Stimulated activated CD4-positive, alpha-beta T cell treated with anti-CD3 and anti-CD28 coated beads, Interleukin-4, amount 100 ng/mL, for 4 hours (primary cell): Measurements from ENCODE around the gene TRAF6.
A peak's percentile ranks its signal among the peaks of the same experiment; 100 is the strongest.
"Not testable (repeated sequence)": the region's sequence is repeated elsewhere in the genome, so short reads cannot be mapped to it uniquely, and the experiment has no call there.

ENCODE experiments used
- DNase-seq, 2 experiments: peaks; one replicate each; pipeline ENCODE4 v3.0.0-alpha.2; 2020

The TRAF6 gene, protein sequence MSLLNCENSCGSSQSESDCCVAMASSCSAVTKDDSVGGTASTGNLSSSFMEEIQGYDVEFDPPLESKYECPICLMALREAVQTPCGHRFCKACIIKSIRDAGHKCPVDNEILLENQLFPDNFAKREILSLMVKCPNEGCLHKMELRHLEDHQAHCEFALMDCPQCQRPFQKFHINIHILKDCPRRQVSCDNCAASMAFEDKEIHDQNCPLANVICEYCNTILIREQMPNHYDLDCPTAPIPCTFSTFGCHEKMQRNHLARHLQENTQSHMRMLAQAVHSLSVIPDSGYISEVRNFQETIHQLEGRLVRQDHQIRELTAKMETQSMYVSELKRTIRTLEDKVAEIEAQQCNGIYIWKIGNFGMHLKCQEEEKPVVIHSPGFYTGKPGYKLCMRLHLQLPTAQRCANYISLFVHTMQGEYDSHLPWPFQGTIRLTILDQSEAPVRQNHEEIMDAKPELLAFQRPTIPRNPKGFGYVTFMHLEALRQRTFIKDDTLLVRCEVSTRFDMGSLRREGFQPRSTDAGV

DNA sequence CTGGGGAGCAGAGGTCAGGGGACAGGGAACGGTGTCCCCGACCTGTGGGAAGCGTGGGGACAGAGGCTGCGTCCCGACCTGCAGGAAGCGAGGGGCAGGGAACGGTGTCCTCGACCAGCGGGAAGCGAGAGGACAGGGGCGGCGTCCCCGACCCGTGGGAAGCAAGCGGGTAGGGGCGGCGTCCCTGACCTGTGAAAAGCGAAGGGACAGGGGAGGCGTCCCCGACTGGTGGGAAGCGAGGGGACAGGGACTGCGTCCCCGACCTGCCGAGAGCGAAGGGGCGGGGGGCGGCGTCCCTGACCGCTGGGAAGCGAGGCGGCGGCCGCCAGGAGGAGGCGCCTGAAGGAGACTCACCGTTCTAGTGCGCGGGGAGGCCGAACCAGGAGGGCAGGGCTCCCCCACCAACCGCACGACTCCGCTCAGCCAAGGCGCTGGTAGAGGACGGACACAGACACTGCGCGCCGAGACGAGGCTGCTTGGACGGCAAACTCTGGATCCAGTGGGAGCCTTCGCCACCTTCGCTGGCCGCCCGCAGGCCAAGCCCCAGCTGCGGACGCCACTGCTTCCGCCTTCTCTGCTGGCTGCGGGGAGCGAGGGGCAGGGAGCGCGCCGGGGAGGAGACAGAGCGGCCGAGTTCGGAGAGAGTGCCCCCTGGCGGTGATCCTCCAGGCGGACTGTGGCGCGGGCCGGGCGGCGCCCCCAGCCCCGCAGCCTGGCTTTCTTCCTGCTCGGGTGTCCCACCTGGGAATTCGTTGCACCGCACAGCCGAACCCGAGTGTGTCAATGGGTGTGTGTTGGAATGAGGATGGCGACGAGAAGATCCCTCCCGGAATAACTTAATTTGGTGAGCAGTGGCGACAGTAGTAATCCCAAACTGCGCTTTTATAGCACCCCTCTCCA lies at the start of gene TRAF6:
TRAF6 (minus strand) TSS at position 579 of the 900 bp plus-strand sequence. CDS start 8,757 bp downstream, outside the sequence.
- peak; percentile 79 to 92 for DNase-seq

DNA sequence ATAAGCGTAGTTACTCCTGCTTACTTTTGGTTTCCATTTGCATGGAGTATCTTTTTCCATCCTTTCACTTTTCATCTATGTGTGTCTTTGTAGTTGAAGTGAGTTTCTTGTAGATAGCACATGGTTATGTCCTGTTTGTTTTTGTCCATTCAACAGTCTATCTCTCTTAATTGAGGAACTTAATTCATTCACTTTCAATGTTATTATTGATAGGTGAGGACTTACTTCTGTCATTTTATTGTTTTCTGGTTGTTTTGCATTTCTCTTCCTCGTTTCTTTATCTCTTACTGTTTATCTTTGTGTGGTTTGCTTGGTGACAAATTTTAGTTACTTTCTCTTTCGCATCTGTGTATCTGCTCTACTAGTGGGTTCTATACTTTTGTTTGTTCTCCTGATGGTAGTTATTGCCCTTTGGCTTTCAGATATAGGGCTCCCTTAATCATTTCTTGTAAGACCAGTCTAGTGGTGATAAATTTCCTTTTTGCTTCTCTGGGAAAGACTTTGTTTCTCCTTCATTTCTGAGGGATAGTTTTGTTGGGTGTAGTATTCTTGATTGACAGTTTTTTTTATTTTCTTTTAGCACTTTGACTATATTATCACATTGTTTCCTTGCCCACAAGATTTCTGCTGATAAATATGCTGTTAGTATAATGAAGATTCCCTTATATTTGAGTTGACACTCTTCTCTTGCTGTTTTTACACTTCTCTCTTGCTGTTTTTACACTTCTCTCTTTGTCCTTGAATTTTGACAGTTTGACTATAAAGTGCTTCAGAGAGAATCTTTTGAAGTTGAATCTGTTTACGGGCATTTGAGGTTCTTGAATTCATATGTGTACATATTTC lies 48.7 kb upstream of the TRAF6 start:
- DNase-seq = no peak

DNA sequence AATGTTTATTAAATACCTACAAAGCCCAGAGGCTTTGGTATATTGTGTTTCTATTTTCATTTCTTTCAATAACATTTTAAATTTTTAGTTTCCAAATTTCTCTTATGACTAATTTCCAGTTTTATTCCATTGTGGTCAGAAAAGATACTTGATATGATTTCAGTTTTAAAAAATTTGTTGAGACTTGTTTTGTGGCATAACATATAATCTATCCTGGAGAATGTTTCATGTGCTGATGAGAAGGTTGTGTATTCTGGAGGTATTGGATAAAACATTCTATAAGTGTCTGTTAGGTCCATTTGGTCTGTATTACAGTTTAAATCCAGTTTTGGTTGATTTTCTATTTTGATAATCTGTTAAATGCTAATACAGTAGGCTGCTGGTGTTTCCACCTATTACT lies 47.9 kb upstream of the TRAF6 start:
- DNase-seq = no peak

DNA sequence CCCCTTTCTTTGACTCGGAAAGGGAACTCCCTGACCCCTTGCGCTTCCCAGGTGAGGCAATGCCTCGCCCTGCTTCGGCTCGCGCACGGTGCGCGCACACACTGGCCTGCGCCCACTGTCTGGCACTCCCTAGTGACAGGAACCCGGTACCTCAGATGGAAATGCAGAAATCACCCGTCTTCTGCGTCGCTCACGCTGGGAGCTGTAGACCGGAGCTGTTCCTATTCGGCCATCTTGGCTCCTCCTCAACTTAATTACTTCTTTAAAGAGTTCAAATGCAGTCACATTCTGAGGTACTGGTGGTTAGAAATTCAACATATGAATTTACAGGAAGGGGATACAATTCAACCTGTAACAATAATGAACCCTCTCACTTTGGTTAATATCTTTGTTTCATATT lies 47.3 kb upstream of the TRAF6 start:
- not testable (repeated sequence) for DNase-seq

DNA sequence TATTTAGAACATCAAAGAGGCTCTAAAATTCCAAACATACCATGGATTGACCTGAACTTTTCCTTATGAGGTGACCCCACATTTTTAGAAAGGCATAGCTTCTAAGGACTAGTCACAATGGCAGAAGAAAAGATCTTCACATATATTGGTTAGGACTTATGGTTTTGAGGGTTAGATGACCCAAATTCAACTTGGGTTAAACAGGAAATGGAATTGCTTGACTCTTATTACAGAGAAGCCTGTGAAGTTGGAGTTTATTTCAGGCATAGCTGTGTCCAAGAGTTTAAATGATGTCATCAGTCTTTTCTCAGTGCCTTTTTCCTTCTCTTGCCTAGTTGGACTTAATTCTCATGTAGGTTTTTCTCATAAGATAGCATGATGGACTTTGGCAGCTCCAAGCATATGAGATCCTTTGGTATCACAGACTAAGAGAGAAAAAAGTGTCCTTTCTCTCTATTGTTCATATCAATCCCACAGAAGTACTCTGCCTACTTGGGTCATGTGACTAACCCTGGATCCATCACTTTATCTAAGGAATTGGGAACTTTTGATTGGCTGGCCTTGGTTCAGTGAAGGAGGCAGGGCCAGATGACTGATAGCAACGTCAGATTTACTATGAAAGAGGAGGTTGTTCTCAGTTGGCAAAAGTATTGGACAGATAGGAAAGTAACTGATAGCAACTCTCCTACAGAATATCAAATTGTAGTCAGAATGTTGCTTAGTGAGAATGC lies 40.5 kb upstream of the TRAF6 start:
- DNase-seq = no peak

DNA sequence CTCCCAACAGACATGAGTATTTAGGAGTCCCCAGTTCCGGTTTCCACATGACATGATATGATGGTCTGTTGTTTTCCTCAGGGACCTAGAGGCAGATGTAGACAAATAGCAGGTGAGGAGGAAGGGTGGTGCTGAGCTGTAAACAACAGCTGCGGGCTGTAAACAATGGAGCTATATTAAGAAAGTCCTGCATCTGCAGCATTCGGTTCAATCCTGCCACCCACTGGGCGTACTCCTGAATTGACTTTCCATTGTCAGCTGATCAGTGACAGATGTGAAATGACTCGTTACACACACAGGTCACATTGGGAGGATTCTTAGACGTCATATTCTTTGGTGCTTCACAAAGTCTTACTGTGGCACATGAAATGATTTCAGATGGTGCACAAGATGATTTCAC lies 30.9 kb upstream of the TRAF6 start:
- DNase-seq = no peak

DNA sequence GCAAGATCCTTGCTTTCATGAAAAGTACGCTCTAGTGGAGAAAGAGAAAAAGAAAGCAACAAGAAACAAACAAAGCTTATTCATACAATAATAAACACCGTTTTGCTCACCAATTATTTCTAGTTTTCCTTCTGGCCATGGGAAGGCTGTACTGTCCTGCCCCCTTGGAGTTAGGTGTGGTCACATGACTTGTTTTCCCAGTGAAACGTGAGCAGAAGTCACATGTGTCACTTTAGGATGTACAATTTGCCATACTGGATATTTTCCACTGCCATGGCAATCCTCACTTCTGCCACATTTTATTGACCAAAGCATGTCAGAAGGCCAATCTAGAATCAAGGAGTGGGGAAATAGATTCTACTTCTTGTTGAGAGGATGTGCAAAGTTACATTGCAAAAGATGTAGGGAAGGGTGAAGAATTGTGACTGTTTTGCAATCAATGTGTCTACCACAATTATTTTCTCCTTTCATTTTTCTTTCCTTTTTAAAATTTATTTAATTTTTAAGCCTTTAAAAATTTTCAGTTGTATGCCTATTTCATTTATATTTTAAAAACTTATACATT lies 24.3 kb upstream of the TRAF6 start:
- no peak for DNase-seq

DNA sequence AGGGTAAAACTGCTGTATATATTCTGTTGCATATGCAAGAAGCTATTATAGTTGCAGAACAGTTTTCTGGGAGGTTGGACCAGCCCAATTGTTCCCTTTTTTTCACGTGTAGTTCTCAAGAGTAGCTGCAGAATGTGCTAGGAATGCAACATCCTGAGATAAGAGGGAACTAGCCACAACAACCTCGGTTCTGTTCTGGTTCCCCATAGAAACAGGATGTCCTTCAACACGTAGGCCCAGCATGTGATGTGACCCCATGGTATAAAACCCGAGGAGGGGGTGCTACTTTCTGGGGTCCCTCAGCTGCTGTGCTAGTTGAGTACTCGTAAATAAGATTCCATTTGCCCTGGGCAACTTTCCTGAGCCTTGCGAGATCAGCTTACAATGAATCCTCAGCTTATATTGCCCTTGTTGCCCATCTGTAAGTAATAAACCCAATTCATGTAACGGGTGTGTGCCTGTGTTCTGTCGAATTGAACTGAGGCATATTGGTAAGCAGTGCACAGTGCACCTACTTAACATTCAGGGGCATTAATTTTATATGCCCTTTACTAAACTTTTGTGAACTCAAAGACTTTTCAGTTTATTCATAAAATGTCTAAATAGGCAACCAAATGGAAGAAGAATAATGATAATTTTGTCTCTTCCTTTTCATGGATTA lies 23.0 kb upstream of the TRAF6 start:
- no peak for DNase-seq

DNA sequence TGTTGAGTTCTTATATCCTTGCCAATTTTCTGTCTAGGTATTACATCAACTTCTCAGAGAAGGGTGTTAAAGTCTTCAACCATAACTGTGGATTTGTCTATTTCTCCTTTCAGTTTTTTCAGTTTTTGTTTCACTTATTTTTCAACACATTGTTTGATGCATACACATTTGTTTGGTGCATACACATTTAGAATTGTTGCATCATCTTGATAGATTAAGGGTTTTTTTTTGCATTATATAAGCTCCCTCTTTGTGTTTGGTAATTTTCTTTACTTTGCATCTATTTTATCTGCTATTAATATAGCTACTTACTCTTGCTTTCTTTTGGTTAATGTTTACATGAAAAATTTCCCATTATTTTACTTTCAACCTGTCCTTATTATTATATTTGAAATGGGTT lies 20.8 kb upstream of the TRAF6 start:
- DNase-seq = no peak

DNA sequence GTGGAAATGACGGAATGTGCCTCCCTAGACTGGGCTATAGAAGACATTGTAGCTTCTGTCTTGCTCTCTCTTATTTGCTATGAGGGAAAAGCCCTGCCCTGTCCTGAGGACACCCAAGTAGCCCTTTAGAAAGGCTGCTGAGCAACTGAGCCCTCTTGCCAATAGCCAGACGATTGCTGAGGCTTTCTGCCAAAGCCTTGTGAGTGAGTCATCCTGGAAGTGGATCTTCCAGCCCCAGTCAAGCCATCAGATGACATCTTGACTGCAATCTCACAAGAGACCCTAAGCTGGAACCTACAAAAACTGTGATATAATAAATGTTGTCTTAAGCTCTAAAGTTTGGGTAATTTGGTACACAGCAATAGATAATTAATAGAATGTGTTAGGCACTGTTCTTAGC lies 3.9 kb upstream of the TRAF6 start:
- no peak for DNase-seq

DNA sequence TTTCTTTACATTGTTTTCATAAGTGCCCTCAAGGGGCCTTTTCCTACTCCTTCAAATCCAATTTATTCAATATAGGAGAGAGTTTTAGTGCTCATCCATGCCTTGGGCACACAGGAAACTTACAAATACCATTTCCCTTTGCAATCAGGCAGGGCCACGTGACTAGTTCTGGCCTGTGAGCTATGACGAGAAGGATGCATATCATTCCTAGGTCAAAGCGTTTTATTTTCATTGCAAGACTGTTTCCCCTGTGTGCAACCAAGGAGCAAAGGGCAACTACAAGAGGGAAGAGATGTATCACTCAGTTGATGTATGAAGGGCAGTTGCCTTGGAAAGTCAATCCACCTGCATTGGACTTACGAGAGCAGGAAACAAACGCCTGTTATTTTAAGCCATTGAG lies 1.9 kb upstream of the TRAF6 start:
- DNase-seq = no peak

DNA sequence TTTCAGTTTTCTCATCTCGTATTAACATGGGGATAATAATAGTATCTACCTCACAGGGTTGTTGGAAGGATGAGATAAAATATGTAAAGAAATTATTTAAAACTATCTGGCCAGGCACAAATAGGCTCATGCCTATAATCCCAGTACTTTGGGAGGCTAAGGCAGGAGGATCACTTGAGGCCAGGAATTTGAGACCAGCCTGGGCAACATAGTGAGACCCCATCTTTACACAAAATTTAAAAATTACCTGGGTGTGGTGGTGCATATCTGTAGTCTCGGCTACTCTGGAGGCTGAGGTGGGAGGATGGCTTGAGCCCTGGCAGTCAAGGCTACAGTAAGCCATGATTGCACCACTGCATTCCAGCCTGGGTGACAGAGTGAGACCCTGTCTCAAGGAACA lies 990 bp upstream of the TRAF6 start:
- DNase-seq = not testable (repeated sequence)

DNA sequence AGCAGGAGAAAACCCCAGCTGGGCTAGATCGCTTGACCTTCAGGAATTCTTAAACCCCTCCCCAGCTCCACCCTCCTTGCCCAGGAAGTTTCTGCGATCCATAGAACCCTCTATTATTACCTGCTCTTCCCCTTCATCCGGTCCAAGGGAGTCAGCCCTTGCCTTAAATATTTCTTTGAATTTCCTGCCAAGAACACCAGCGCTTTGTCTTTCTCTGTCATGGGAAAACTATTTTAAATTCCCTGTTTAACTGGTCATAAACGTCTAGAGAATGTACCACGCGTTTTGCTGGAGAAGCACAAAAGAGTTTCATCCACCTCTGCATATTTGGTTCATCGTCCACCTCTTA lies 496 bp upstream of the TRAF6 start:
- DNase-seq = no peak

DNA sequence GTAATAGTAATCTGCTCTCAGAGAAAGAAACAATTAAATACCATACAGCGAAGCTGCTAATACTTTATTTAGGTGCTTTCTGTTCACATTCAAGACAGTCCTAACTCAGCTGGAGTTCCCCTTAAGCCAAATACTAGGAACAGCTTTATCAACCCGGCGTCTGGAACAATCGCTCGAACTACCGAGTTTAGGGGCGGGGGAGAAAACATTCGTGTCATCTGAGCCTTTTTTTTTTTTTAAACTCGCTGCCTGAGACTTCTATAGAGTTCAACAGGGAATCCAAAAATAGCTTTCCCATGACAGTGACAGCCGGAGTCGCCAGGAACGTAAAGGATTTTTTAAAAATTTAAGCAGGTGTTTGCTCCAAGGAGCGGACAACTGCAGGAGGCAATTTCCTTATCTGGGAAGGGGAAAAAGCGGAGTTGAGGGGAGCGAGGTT lies 852 bp downstream of the TRAF6 start:
- peak; percentile 9 to 47 for DNase-seq

DNA sequence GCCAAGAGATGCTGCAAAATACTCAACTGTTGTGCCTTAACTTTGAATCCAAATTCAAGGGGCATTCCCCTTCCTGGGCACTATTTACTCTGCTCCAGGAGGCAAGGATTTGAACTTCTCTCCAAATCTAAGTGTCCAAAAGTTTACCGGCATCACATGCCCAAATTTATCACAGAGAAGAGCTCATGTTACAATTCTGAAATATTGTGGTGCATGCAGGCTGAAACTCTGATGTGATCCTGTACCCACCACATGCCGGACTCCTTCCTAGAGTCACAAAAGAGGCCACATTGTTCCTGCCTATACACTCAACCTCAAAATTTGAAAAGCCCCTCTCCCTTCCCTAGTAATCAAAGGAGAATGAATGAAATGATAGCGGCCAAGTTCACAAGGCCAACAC lies 1.3 kb downstream of the TRAF6 start:
- DNase-seq = no peak

DNA sequence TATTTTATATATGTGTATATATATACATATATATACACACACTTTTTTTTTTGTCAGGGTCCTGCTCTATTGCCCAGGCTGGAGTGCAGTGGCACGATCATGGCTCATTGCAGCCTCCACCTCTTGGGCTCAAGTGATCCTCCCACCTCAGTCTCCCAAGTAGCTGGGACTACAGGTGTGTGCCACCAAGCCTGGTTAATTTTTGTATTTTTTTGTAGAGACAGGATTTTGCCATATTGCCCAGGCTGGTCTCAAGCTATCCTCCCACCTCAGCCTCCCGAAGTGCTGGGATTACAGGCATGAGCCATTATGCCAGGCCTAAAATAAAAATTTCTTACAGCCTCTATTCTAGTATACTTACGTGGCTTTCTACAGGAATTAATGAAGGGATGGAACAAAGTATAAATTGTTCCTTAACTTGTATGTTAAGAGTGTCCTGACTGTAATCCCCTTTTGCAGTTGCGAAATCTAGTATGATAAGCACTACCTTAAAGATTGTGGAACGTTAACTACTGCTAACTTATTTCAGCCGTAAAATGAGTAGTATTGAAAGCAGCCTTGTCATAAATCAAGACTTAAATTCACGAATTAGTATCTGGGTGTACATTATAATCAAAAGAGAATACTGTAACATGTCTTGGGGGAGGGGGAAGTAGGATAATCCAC lies 2.1 kb downstream of the TRAF6 start:
- DNase-seq = no peak

DNA sequence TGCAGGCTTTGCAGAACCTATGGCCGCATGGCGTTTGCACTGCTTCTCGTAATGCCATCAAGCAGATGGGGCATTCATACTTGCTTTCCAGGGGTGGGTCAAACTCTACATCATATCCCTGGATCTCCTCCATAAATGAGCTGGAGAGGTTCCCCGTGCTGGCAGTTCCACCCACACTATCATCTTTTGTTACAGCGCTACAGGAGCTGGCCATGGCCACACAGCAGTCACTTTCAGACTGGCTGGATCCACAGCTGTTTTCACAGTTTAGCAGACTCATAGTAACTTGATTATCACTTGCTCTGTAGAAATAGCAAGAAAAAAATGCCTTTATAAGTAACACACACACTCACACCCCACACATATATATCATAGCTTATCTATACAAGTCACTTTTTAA lies 8.8 kb downstream of the TRAF6 start:
- no peak for DNase-seq

DNA sequence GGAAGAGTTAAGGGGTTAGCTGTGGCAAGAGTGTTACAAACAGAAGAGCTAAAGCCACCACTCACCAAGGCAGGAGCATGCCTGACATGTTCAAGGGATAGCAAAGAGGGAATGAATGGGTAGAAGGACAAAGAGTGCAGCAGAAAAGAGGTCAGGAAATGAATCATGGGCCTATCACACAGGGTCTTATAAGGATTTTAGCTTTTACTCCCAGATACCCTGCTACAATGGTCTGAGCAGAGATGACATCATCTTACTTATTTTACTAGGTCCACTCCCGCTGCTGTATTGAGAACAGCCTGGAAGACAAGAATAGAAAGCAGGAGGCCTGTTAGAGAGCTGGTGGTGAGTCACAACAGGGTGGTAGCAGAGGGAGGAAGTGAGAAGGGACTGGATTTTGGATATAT lies 9.8 kb downstream of the TRAF6 start:
- no peak for DNase-seq

DNA sequence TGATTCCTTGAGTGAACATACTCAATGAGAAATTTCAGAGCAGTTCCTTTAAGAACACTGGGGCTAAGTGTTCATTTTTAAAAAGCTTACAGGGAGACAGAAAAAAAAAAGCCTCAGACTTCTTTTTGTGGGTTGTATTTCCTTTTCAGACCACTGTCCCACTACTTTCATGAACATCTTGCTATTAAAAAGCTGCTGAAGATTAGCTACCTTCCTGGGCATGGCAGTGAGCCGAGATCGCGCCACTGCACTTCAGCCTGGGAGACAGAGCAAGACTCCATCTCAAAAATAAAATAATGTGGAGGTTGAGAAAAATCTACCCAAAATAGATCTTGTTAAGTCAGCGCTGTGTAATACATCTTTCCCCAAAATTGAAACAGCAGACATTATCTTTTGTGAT lies 10.8 kb downstream of the TRAF6 start:
- DNase-seq = no peak

DNA sequence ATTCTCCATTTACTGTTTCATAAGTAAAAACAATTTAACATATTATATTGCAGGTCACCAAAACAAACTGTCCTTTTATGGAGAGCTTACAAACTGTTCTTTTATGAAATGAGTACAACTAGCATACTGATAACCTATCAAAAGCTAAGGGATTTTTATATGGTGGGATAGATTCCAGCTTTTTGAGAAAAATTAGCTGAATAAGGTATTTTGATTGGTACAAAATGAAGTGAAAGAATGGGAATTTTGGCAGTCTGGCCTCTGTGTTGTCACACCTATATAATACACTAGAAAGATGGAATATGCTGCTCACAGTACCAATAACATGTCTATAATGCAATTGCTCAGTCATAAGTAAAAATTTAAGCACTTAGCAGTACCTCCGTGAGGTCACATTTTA lies 11.4 kb downstream of the TRAF6 start:
- DNase-seq = no peak

DNA sequence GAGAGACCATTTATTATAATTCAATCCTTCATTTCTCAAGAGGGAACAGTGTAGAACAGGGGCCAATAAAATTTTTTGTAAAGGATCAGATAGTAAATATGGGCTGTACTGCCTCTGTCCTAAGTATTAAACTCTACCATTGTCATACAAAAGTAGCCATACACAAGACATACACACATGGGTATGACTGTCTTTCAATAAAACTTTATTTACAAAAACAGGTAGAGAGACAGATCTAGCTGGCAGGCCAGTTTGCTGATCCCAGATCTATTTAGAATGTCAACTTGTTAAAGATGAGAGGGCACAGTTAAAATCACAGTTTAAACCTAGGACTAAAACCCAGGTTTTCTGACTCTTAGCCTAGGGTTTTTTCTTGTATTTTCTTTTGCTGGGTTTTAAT lies 16.7 kb downstream of the TRAF6 start:
- no peak for DNase-seq
